Stimulated activated CD4-positive, alpha-beta T cell treated with anti-CD3 and anti-CD28 coated beads, Interleukin-15, amount 100 ng/mL, for 1 hour (primary cell): ENCODE measurements around the gene KBTBD12.

ENCODE experiments used
- DNase-seq, 2 donors: peaks; one replicate each; pipeline ENCODE4 v3.0.0-alpha.2; 2020; ENCODE audit warnings: low read depth in 1 of 2, low spot score in 1 of 2

Gene KBTBD12

GRCh38 chr3:127949446-127950055, 34.5 kb downstream of the KBTBD12 start:
- no peak for DNase-seq

- DNase-seq: no peak
These were observed 36.2 kb downstream of the KBTBD12 start for GRCh38 chr3:127951276-127951675.

- DNase-seq: no peak
These were observed 38.3 kb downstream of the KBTBD12 start for GRCh38 chr3:127953091-127954035.

- DNase-seq: no peak
These were observed 39.6 kb downstream of the KBTBD12 start for GRCh38 chr3:127954640-127955039.

GRCh38 chr3:127955728-127956127, 40.7 kb downstream of the KBTBD12 start:
- DNase-seq: no peak

GRCh38 chr3:127959041-127959440, 44.0 kb downstream of the KBTBD12 start:
- DNase-seq: no peak

- DNase-seq: no peak
These were observed 44.8 kb downstream of the KBTBD12 start for GRCh38 chr3:127959873-127960272.

- no peak for DNase-seq
These were observed 45.5 kb downstream of the KBTBD12 start for GRCh38 chr3:127960421-127960965.

GRCh38 chr3:127961124-127961523, 46.1 kb downstream of the KBTBD12 start:
- DNase-seq: no peak

GRCh38 chr3:127961963-127962362, 46.9 kb downstream of the KBTBD12 start:
- no peak for DNase-seq

GRCh38 chr3:127962937-127963336, 47.9 kb downstream of the KBTBD12 start:
- no peak for DNase-seq

- no peak for DNase-seq
These were observed 49.0 kb downstream of the KBTBD12 start for GRCh38 chr3:127964053-127964452.

GRCh38 chr3:127964816-127965215, 49.8 kb downstream of the KBTBD12 start:
- DNase-seq: no peak

GRCh38 chr3:127967316-127967715, 52.3 kb downstream of the KBTBD12 start:
- DNase-seq: no peak

- DNase-seq: no peak
These were observed 56.0 kb downstream of the KBTBD12 start for GRCh38 chr3:127970966-127971592.

- DNase-seq: no peak
These were observed 59.2 kb downstream of the KBTBD12 start for GRCh38 chr3:127974226-127974625.

GRCh38 chr3:127975153-127976029, 60.4 kb downstream of the KBTBD12 start:
- DNase-seq: no peak

GRCh38 chr3:127978636-127979035, 63.6 kb downstream of the KBTBD12 start:
- DNase-seq: no peak

GRCh38 chr3:127979473-127979872, 64.4 kb downstream of the KBTBD12 start:
- DNase-seq: no peak

GRCh38 chr3:127981097-127981496, 66.1 kb downstream of the KBTBD12 start:
- DNase-seq: no peak

- no peak for DNase-seq
These were observed 67.1 kb downstream of the KBTBD12 start for GRCh38 chr3:127982155-127982554.
